CD4-positive, alpha-beta T cell treated with Interleukin-15 for 4 hours (primary cell): ENCODE results near the gene CCDC12.

ENCODE experiments used
- DNase-seq: peaks from one replicate; pipeline ENCODE4 v3.0.0-alpha.2; 2020; ENCODE audit warnings: low spot score

CCDC12 gene

GRCh38 chr3:46955801-46956259 is 20.7 kb downstream of the CCDC12 start:
- no peak for DNase-seq

GRCh38 chr3:46955157-46955556 is 21.4 kb downstream of the CCDC12 start:
- no peak for DNase-seq

- DNase-seq, result no peak
Measured at GRCh38 chr3:46954178-46954577, 22.4 kb downstream of the CCDC12 start.

- DNase-seq, result peak; percentile 35
Measured at GRCh38 chr3:46953234-46954010, 23.1 kb downstream of the CCDC12 start.

- no peak for DNase-seq
Measured at GRCh38 chr3:46952813-46953212, 23.7 kb downstream of the CCDC12 start.

GRCh38 chr3:46950650-46951241 is 25.8 kb downstream of the CCDC12 start:
- no peak for DNase-seq

GRCh38 chr3:46950177-46950576 is 26.4 kb downstream of the CCDC12 start:
- DNase-seq, result no peak

GRCh38 chr3:46948830-46949671 is 27.5 kb downstream of the CCDC12 start:
- no peak for DNase-seq

- DNase-seq, result peak; percentile 88
Measured at GRCh38 chr3:46947981-46948791, 28.4 kb downstream of the CCDC12 start.

- DNase-seq, result no peak
Measured at GRCh38 chr3:46947546-46947901, 29.0 kb downstream of the CCDC12 start.

- peak; percentile 85 for DNase-seq
Measured at GRCh38 chr3:46946856-46947545, 29.5 kb downstream of the CCDC12 start.

GRCh38 chr3:46946416-46946815 is 30.1 kb downstream of the CCDC12 start:
- DNase-seq, result no peak

GRCh38 chr3:46944191-46944590 is 32.4 kb downstream of the CCDC12 start:
- no peak for DNase-seq

- no peak for DNase-seq
Measured at GRCh38 chr3:46943237-46944187, 33.0 kb downstream of the CCDC12 start.

- no peak for DNase-seq
Measured at GRCh38 chr3:46942481-46943236, 33.9 kb downstream of the CCDC12 start.

- DNase-seq, result no peak
Measured at GRCh38 chr3:46942076-46942475, 34.5 kb downstream of the CCDC12 start.

GRCh38 chr3:46939578-46940445 is 36.7 kb downstream of the CCDC12 start:
- DNase-seq, result no peak

GRCh38 chr3:46938118-46938517 is 38.4 kb downstream of the CCDC12 start:
- no peak for DNase-seq
